GM12892 (cell line): Measurements from ENCODE around the gene ZC3H15.
"Not testable (repeated sequence)": the region's sequence is repeated elsewhere in the genome, so short reads cannot be mapped to it uniquely, and the experiment has no call there.

Experiments used
- POLR2A ChIP-seq: IDR thresholded peaks from 2 replicates; pipeline ENCODE4 v1.6.1; 2011; ENCODE audit warnings: low read depth, low read length, control low read depth
- POLR2AphosphoS5 ChIP-seq: IDR thresholded peaks from 2 replicates; pipeline ENCODE4 v1.6.1; 2011; ENCODE audit warnings: low read depth, low read length, control low read depth

DNA sequence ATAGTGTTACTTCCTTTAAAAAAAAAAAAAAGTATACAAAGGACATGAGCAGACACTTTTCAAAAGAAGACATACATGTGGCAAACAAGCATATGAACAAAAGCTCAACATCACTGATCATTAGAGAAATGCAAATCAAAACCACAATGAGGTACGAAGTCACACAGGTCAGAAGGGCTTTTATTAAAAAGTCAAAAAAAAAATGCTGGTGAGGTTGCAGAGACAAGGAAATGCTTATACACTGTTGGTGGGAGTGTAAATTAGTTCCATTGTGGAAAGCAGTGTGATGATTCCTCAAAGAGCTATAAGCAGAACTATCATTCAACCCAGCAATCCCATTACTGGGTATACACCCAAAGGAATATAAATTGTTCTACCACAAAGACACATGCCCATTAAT is 11.8 kb upstream of the ZC3H15 start:
- TF ChIP-seq POLR2AphosphoS5, POLR2A: not testable (repeated sequence)
